ENCODE data around the gene CNTNAP2.

CNTNAP2 gene

GRCh38 chr7:147044941-147045340 lies 928.3 kb downstream of the CNTNAP2 start:
- H3K4me3 ChIP-seq (ENCODE audit: low read depth, low read length), result no peak overlapping the region
- no peak for DNase-seq
- no peaks in the 10 kb centered on the region for H3K27me3 ChIP-seq
- no peak for TF ChIP-seq CTCF (IDR thresholded peaks at IDR 0.05; ENCODE audit: low read depth, low read length)
- H3K9me3 ChIP-seq, result no peaks in the 10 kb centered on the region
- no peaks in the 10 kb centered on the region for H3K4me1 ChIP-seq
- H3K36me3 ChIP-seq, result no peaks in the 10 kb centered on the region

- no peak for DNase-seq
- no peak overlapping the region for H3K4me3 ChIP-seq (ENCODE audit: low read depth, low read length)
Observed at GRCh38 chr7:147047696-147048095, 931.1 kb downstream of the CNTNAP2 start.

GRCh38 chr7:147048864-147049263 lies 932.3 kb downstream of the CNTNAP2 start:
- TF ChIP-seq CTCF (IDR thresholded peaks at IDR 0.05; ENCODE audit: low read depth, low read length), result no peak
- Histone ChIP-seq H3K4me3 (ENCODE audit: low read depth, low read length) (no peak overlapping the region), H3K4me1 (no peaks in the 10 kb centered on the region), H3K36me3 (no peaks in the 10 kb centered on the region), H3K27me3 (no peaks in the 10 kb centered on the region), H3K9me3 (no peaks in the 10 kb centered on the region)
- no peak for DNase-seq

More at GRCh38 chr7:147047696-147048095, 931.1 kb downstream of the CNTNAP2 start:
- H3K4me1 ChIP-seq, result no peaks in the 10 kb centered on the region
- no peak for TF ChIP-seq CTCF (IDR thresholded peaks at IDR 0.05; ENCODE audit: low read depth, low read length)
- no peaks in the 10 kb centered on the region for H3K27me3 ChIP-seq
- no peaks in the 10 kb centered on the region for H3K36me3 ChIP-seq
- no peaks in the 10 kb centered on the region for H3K9me3 ChIP-seq

GRCh38 chr7:147052818-147053217 lies 936.2 kb downstream of the CNTNAP2 start:
- Histone ChIP-seq H3K36me3 (no peaks in the 10 kb centered on the region), H3K4me1 (no peaks in the 10 kb centered on the region), H3K9me3 (no peaks in the 10 kb centered on the region; the same call in 1 of the 2 replicates), H3K27me3 (no peaks in the 10 kb centered on the region), H3K4me3 (ENCODE audit: low read depth, low read length) (no peak overlapping the region)
- DNase-seq, result no peak
- no peak for TF ChIP-seq CTCF (IDR thresholded peaks at IDR 0.05; ENCODE audit: low read depth, low read length)

- DNase-seq, result no peak
- Histone ChIP-seq H3K4me3 (ENCODE audit: low read depth, low read length) (no peak overlapping the region), H3K36me3 (no peaks in the 10 kb centered on the region), H3K27me3 (no peaks in the 10 kb centered on the region), H3K4me1 (no peaks in the 10 kb centered on the region), H3K9me3 (no peaks in the 10 kb centered on the region; the same call in 1 of the 2 replicates)
- no peak for TF ChIP-seq CTCF (IDR thresholded peaks at IDR 0.05; ENCODE audit: low read depth, low read length)
Observed at GRCh38 chr7:147053746-147054145, 937.1 kb downstream of the CNTNAP2 start.

- H3K9me3 ChIP-seq, result no peaks in the 10 kb centered on the region; the same call in 1 of the 2 replicates
- H3K27me3 ChIP-seq, result no peaks in the 10 kb centered on the region
- H3K4me3 ChIP-seq (ENCODE audit: low read depth, low read length), result no peak overlapping the region
- no peak for DNase-seq
- no peaks in the 10 kb centered on the region for H3K4me1 ChIP-seq
- no peak for TF ChIP-seq CTCF (IDR thresholded peaks at IDR 0.05; ENCODE audit: low read depth, low read length)
- no peaks in the 10 kb centered on the region for H3K36me3 ChIP-seq
Observed at GRCh38 chr7:147060070-147060469, 943.5 kb downstream of the CNTNAP2 start.
